ENCODE measurements around the gene TMEM53.

DNA sequence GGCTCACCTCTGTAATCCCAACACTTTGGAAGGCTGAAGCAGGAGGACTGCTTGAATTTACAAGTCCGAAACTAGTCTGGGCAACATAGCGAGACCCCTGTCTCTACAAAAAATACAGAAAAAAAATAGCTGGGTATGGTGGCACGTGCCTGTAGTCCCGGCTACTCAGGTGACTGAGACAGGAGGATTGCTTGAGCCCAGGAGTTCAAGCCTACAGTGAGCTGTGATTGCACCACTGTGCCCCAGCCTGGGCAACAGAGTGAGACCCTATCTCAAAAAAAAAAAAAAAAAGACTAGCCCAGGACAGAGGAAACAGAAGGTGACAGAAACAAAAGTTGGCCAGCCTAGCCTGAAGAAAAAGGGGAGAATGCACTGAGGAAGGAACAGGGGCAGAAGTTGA, 21.4 kb upstream of the TMEM53 start:
- TF ChIP-seq, protein P1, sequence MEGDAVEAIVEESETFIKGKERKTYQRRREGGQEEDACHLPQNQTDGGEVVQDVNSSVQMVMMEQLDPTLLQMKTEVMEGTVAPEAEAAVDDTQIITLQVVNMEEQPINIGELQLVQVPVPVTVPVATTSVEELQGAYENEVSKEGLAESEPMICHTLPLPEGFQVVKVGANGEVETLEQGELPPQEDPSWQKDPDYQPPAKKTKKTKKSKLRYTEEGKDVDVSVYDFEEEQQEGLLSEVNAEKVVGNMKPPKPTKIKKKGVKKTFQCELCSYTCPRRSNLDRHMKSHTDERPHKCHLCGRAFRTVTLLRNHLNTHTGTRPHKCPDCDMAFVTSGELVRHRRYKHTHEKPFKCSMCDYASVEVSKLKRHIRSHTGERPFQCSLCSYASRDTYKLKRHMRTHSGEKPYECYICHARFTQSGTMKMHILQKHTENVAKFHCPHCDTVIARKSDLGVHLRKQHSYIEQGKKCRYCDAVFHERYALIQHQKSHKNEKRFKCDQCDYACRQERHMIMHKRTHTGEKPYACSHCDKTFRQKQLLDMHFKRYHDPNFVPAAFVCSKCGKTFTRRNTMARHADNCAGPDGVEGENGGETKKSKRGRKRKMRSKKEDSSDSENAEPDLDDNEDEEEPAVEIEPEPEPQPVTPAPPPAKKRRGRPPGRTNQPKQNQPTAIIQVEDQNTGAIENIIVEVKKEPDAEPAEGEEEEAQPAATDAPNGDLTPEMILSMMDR (IDR thresholded peaks at IDR 0.05), result no peak
- TF ChIP-seq POLR2A (IDR thresholded peaks at IDR 0.05), result no peak
- TF ChIP-seq POLR2AphosphoS5 (IDR thresholded peaks at IDR 0.05), result no peak

All from stomach (tissue), 4 donors.